SK-N-SH (cell line): ENCODE measurements around the gene ZNF20. TPM values are rescaled to one million over a fixed set of nuclear protein-coding genes. Genes with fewer than 3 reads are reported as not detected.

Source experiments
- CTCF ChIA-PET: fragments of 300-600, 350-600 bp; formaldehyde crosslinking; extraction: SDS; loops from one replicate; lab custom pipeline; 2021; lab: Yijun Ruan, JAX
- POLR2A ChIA-PET: fragments of 350-600 bp; sonication (Branson Sonifier 250); formaldehyde crosslinking; extraction: SDS; loops from one replicate; lab custom pipeline; 2020; ENCODE audit warnings: antibody characterized with exemption, inconsistent platforms; lab: Yijun Ruan, JAX
- DNase-seq: peaks from one replicate; pipeline ENCODE4 v3.0.0; 2012
- H2AFZ ChIP-seq: fragments of 200-600 bp; sonication (generic); 2 replicates; pipeline ENCODE4 v1.8.1; 2016; ENCODE audit warnings: antibody characterized with exemption, mild to moderate bottlenecking, low read depth
- H3F3A ChIP-seq: fragments of 200-600 bp; sonication (generic); replicated peaks from 2 replicates; pipeline ENCODE3; 2016; ENCODE audit warnings: antibody characterized with exemption, mild to moderate bottlenecking; ENCODE audit not compliant: insufficient read depth
- H3K27ac ChIP-seq, 2 experiments: fragments of 200-500 bp in 1 of 2; fragments of 200-600 bp in 1 of 2; sonication (Bioruptor generic) in 1 of 2; sonication (generic), shearing (Covaris generic) in 1 of 2; 2 replicates each; pipeline versions ENCODE4 v1.5.1 to v1.6.1; 2014 to 2016; ENCODE audit warnings: low read depth in 2 of 2, inconsistent platforms in 1 of 2, low read length in 1 of 2, mild to moderate bottlenecking in 1 of 2, mixed read lengths in 1 of 2
- H3K27me3 ChIP-seq: fragments of 200-600 bp; sonication (generic), shearing (Covaris generic); 2 replicates; pipeline ENCODE4 v1.6.1; 2016; ENCODE audit warnings: mixed run types; ENCODE audit not compliant: insufficient read depth
- H3K36me3 ChIP-seq, 2 experiments: fragments of 200-500 bp in 1 of 2; fragments of 200-600 bp in 1 of 2; sonication (Bioruptor generic) in 1 of 2; sonication (generic) in 1 of 2; replicated peaks in 1 of 2; 2 replicates each; pipeline versions ENCODE3 to v1.5.1; 2014 to 2016; ENCODE audit warnings: low read length in 1 of 2, mild to moderate bottlenecking in 1 of 2; ENCODE audit not compliant: insufficient read depth in 2 of 2, control insufficient read depth in 1 of 2
- H3K4me1 ChIP-seq, 2 experiments: fragments of 200-500 bp in 1 of 2; fragments of 200-600 bp in 1 of 2; sonication (Bioruptor generic) in 1 of 2; sonication (generic), shearing (Covaris generic) in 1 of 2; 2 replicates each; pipeline versions ENCODE4 v1.5.1 to v1.6.1; 2014 to 2016; ENCODE audit warnings: low read depth in 1 of 2, low read length in 1 of 2, mixed run types in 1 of 2; ENCODE audit not compliant: insufficient read depth in 2 of 2, control insufficient read depth in 1 of 2
- H3K4me2 ChIP-seq: fragments of 200-600 bp; sonication (generic), shearing (Covaris generic); 2 replicates; pipeline ENCODE4 v1.6.1; 2017; ENCODE audit warnings: mixed run types
- H3K4me3 ChIP-seq, 2 experiments: fragments of 200-500 bp in 1 of 2; fragments of 200-600 bp in 1 of 2; sonication (Bioruptor generic) in 1 of 2; sonication (generic), shearing (Covaris generic) in 1 of 2; 2 replicates each; pipeline versions ENCODE4 v1.5.1 to v1.8.1; 2014 to 2016; ENCODE audit warnings: low read depth in 2 of 2, inconsistent platforms in 1 of 2, low read length in 1 of 2, mild to moderate bottlenecking in 1 of 2, mixed read lengths in 1 of 2, moderate library complexity in 1 of 2
- H3K79me2 ChIP-seq: fragments of 200-600 bp; sonication (generic); 2 replicates; pipeline ENCODE4 v1.8.1; 2017; ENCODE audit warnings: mild to moderate bottlenecking; ENCODE audit not compliant: insufficient read depth
- H3K9ac ChIP-seq: fragments of 200-600 bp; sonication (generic); 2 replicates; pipeline ENCODE4 v1.6.1; 2017; ENCODE audit warnings: mixed run types
- H3K9me2 ChIP-seq: fragments of 200-600 bp; sonication (generic); 2 replicates; pipeline ENCODE4 v1.6.1; 2017; ENCODE audit warnings: mixed run types
- H3K9me3 ChIP-seq: fragments of 200-600 bp; sonication (generic); 2 replicates; pipeline ENCODE4 v1.6.1; 2017; ENCODE audit warnings: mixed run types, mild to moderate bottlenecking, moderate library complexity
- H4K20me1 ChIP-seq: fragments of 200-600 bp; sonication (generic); 2 replicates; pipeline ENCODE4 v1.6.1; 2017; ENCODE audit warnings: mild to moderate bottlenecking, mixed run types; ENCODE audit not compliant: insufficient read depth
- ELF1 ChIP-seq: IDR thresholded peaks from 2 replicates; pipeline ENCODE4 v1.4.0; 2012
- EP300 ChIP-seq, 2 experiments: IDR thresholded peaks; 2 replicates each; pipeline versions ENCODE4 v1.4.0 to v1.6.1; 2012; ENCODE audit warnings: borderline replicate concordance in 1 of 2, low read depth in 1 of 2, low read length in 1 of 2
- EZH2phosphoT487 ChIP-seq: fragments of 200-600 bp; sonication (generic); IDR thresholded peaks from 2 replicates; pipeline ENCODE4 v1.6.1; 2017; ENCODE audit warnings: low read depth, mixed run types, mild to moderate bottlenecking, antibody characterized with exemption, moderate library complexity, borderline replicate concordance
- FOSL2 ChIP-seq: IDR thresholded peaks from 2 replicates; pipeline ENCODE4 v1.4.0; 2012; ENCODE audit warnings: low read depth, mild to moderate bottlenecking, moderate library complexity, borderline replicate concordance
- FOXJ3 ChIP-seq: sonication (generic); formaldehyde crosslinking; IDR thresholded peaks from 2 replicates; pipeline ENCODE4 v1.5.1; 2020; ENCODE audit warnings: mild to moderate bottlenecking, missing genetic modification reagents
- FOXM1 ChIP-seq: IDR thresholded peaks from 2 replicates; pipeline ENCODE4 v1.4.0; 2012; ENCODE audit warnings: low read depth, mild to moderate bottlenecking
- MEF2A ChIP-seq: IDR thresholded peaks from 2 replicates; pipeline ENCODE4 v1.4.0; 2012; ENCODE audit warnings: low read depth, borderline replicate concordance
- MXI1 ChIP-seq: IDR thresholded peaks from 2 replicates; pipeline ENCODE4 v1.6.1; 2012; ENCODE audit warnings: mild to moderate bottlenecking, low read depth, low read length, improper control_type of control experiment
- NFIC ChIP-seq: IDR thresholded peaks from 2 replicates; pipeline ENCODE4 v1.4.0; 2012; ENCODE audit warnings: borderline replicate concordance
- PBX3 ChIP-seq: IDR thresholded peaks from 2 replicates; pipeline ENCODE4; 2012
- RAD21 ChIP-seq: IDR thresholded peaks from 2 replicates; pipeline ENCODE4 v1.6.1; 2012; ENCODE audit warnings: mild to moderate bottlenecking, low read length
- RCOR1 ChIP-seq: fragments of 150-350 bp; IDR thresholded peaks from 2 replicates; pipeline ENCODE4 v1.6.1; 2017; ENCODE audit warnings: antibody characterized with exemption, low read length
- REST ChIP-seq: IDR thresholded peaks from 2 replicates; pipeline ENCODE4 v1.6.1; 2012; ENCODE audit warnings: mild to moderate bottlenecking, low read depth, low read length, moderate library complexity
- RFX5 ChIP-seq: IDR thresholded peaks from 2 replicates; pipeline ENCODE4 v1.6.1; 2012; ENCODE audit warnings: mild to moderate bottlenecking, improper control_type of control experiment, low read length
- RXRA ChIP-seq: IDR thresholded peaks from 2 replicates; pipeline ENCODE4 v1.4.0; 2012; ENCODE audit warnings: low read depth, mild to moderate bottlenecking, borderline replicate concordance
- SIN3A ChIP-seq: IDR thresholded peaks from 2 replicates; pipeline ENCODE4 v1.6.1; 2012; ENCODE audit warnings: low read depth, mild to moderate bottlenecking, low read length, moderate library complexity, borderline replicate concordance
- SMC3 ChIP-seq: IDR thresholded peaks from 2 replicates; pipeline ENCODE4 v1.6.1; 2012; ENCODE audit warnings: low read depth, low read length, improper control_type of control experiment
- TAF1 ChIP-seq: IDR thresholded peaks from 2 replicates; pipeline ENCODE4 v1.6.1; 2012; ENCODE audit warnings: low read depth, mild to moderate bottlenecking, low read length, moderate library complexity, borderline replicate concordance
- TCF12 ChIP-seq: IDR thresholded peaks from 2 replicates; pipeline ENCODE4 v1.4.0; 2012
- USF1 ChIP-seq: IDR thresholded peaks from 2 replicates; pipeline ENCODE4 v1.4.0; 2012; ENCODE audit warnings: low read depth, borderline replicate concordance
- YY1 ChIP-seq: IDR thresholded peaks from 2 replicates; pipeline ENCODE4 v1.4.0; 2012; ENCODE audit warnings: low read depth, mild to moderate bottlenecking
- ZBTB33 ChIP-seq: IDR thresholded peaks from 2 replicates; pipeline ENCODE4 v1.4.0; 2012; ENCODE audit warnings: low read depth, borderline replicate concordance
- WGBS: methylation state at CpG from one replicate; pipeline ENCODE4 v1.1.6; 2017; ENCODE audit warnings: low lambda C conversion rate; 5-methylcytosine and 5-hydroxymethylcytosine counted together
- polyA plus RNA-seq, 3 experiments: library from polyadenylated mRNA; depleted of rRNA; stranded (reverse); fragments of >200 nt; gene quantifications; 2 replicates each; pipeline ENCODE4 v1.2.3, GENCODE V29; 2012
- TF ChIP-seq, protein P1 (sequence below): fragments of 200-600 bp; sonication (generic); IDR thresholded peaks from 2 replicates; pipeline ENCODE4 v1.6.1; 2017; ENCODE audit warnings: antibody characterized with exemption, mild to moderate bottlenecking, moderate library complexity

ZNF20 gene
- polyA plus RNA-seq, 1 of the 3 experiments (the other 2 are of a cell fraction), result 1.8 TPM

GRCh38 chr19:12156223-12157058, 16.3 kb upstream of the ZNF20 start, which contains the start of gene ZNF625:
Gene ZNF625, minus strand, starts transcription at chr19:12156734. Its CDS starts 176 bp downstream, at chr19:12156558.
- Histone ChIP-seq H3K36me3 (peaks cover 3 to 19% of the 10 kb centered on the region in 2 experiments), H3K9me2 (no peaks in the 10 kb centered on the region), H3F3A (no peaks in the 10 kb centered on the region), H3K27me3 (no peaks in the 10 kb centered on the region), H3K27ac (peak within 1 kb of the TSS; percentile 61 to 86), H4K20me1 (no peaks in the 10 kb centered on the region), H2AFZ (peak within 1 kb of the TSS; percentile 99), H3K9ac (peak within 1 kb of the TSS; percentile 94), H3K4me2 (peak within 1 kb of the TSS; percentile 93), H3K9me3 (no peaks in the 10 kb centered on the region), H3K4me3 (peak within 1 kb of the TSS; percentile 74 to 94), H3K4me1 (peaks cover 0 to 8% of the 10 kb centered on the region in 2 experiments; a peak in 2 of 4 replicates), H3K79me2 (peaks cover 54% of the 10 kb centered on the region)
- POLR2A ChIA-PET, result interaction anchor here (0.6 to 1.6 kb wide), 10 partner anchors 16 to 454 kb away, joined by 3 to 10 read pairs (median 3); partner anchors contain the start of genes ZNF20, ZNF442, ZNF443 and ZNF490
- 3% methylated on average over 23 of the region's 58 CpGs for WGBS
- CTCF ChIA-PET, result interaction anchor here (0.6 to 4.5 kb wide), 3 partner anchors 16 to 97 kb away, joined by 3 to 34 read pairs (median 3); partner anchors contain the start of gene ZNF20
- DNase-seq, result peak; percentile 97
- TF ChIP-seq FOXM1 (no peak), RAD21 (no peak), NFIC (no peak), SMC3 (no peak), SIN3A (peak; percentile 64; the same call in 1 of the 2 replicates), EP300 (IDR thresholded peaks at IDR 0.05; ENCODE audit: borderline replicate concordance in 1 of 2, low read depth in 1 of 2, low read length in 1 of 2) (no peak), RFX5 (no peak), EZH2phosphoT487 (no peak), USF1 (no peak), MEF2A (no peak), REST (no peak), ZBTB33 (no peak), YY1 (no peak), TAF1 (peak; percentile 81), FOXJ3 (CRISPR knock-in tag) (no peak), RCOR1 (no peak), TCF12 (no peak), ELF1 (0 out of 2 replicates have a peak, but pooled peaks have one; percentile 37), RXRA (no peak), FOSL2 (no peak), MXI1 (peak; percentile 73), PBX3 (peak; percentile 98)
- TF ChIP-seq, protein P1, sequence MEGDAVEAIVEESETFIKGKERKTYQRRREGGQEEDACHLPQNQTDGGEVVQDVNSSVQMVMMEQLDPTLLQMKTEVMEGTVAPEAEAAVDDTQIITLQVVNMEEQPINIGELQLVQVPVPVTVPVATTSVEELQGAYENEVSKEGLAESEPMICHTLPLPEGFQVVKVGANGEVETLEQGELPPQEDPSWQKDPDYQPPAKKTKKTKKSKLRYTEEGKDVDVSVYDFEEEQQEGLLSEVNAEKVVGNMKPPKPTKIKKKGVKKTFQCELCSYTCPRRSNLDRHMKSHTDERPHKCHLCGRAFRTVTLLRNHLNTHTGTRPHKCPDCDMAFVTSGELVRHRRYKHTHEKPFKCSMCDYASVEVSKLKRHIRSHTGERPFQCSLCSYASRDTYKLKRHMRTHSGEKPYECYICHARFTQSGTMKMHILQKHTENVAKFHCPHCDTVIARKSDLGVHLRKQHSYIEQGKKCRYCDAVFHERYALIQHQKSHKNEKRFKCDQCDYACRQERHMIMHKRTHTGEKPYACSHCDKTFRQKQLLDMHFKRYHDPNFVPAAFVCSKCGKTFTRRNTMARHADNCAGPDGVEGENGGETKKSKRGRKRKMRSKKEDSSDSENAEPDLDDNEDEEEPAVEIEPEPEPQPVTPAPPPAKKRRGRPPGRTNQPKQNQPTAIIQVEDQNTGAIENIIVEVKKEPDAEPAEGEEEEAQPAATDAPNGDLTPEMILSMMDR, result no peak
